Activated T-helper 17 cell treated with anti-CD3 and anti-CD28 coated beads, Interleukin-2, amount 50 U/mL, for 72 hours (primary cell): ENCODE measurements around the gene GRM2. TPM values are rescaled to one million over a fixed set of nuclear protein-coding genes. Genes with fewer than 3 reads are reported as not detected.
"Not testable (repeated sequence)": the region's sequence is repeated elsewhere in the genome, so short reads cannot be mapped to it uniquely, and the experiment has no call there.

Experiments used
- ATAC-seq: fragments of 150-1000 bp; cut with Tn5 transposase; replicated peaks from 2 replicates; pipeline ENCODE4 v1.10.0; 2021; ENCODE audit warnings: mild to moderate bottlenecking, moderate library complexity
- H3K27ac Mint-ChIP-seq: one replicate; pipeline ENCODE4 v1.8.0; 2022; ENCODE audit warnings: mixed read lengths
- H3K27me3 Mint-ChIP-seq: one replicate; pipeline ENCODE4 v1.8.0; 2022; ENCODE audit warnings: mixed read lengths
- H3K36me3 Mint-ChIP-seq: one replicate; pipeline ENCODE4 v1.8.0; 2022; ENCODE audit warnings: low read depth, mild to moderate bottlenecking, mixed read lengths
- H3K4me1 Mint-ChIP-seq: one replicate; pipeline ENCODE4 v1.8.0; 2022; ENCODE audit warnings: mixed read lengths
- H3K4me3 Mint-ChIP-seq: one replicate; pipeline ENCODE4 v1.8.0; 2022; ENCODE audit warnings: mild to moderate bottlenecking, mixed read lengths
- H3K9me3 Mint-ChIP-seq: one replicate; pipeline ENCODE4 v1.8.0; 2022; ENCODE audit warnings: mixed read lengths
- total RNA-seq, 2 donors: library from RNA; stranded (reverse); gene quantifications; one replicate each; pipeline ENCODE4 v1.2.3, GENCODE V29; 2022

GRM2 gene
- total RNA-seq, 2 donors from 2014 or later = 0.45 to 0.73 TPM

DNA sequence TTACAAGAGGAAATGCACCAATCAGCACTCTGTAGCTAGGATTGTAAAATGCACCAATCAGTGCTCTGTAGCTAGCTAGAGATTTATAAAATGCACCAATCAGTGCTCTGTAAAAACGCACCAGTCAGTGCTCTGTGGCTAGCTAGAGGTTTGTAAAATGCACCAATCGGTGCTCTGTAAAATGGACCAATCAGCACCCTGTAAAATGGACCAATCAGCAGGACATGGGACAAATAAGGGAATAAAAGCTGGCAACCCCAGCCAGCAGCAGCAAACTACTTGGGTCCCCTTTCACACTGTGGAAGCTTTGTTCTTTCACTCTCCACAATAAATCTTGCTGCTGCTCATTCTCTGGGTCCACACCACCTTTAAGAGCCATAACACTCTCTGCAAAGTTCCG is 35.5 kb downstream of the GRM2 start:
- not testable (repeated sequence) for H3K36me3 Mint-ChIP-seq, H3K4me1 Mint-ChIP-seq, ATAC-seq, H3K9me3 Mint-ChIP-seq, H3K27ac Mint-ChIP-seq, H3K4me3 Mint-ChIP-seq
- H3K27me3 Mint-ChIP-seq = peaks cover 19% of the 10 kb centered on the region

DNA sequence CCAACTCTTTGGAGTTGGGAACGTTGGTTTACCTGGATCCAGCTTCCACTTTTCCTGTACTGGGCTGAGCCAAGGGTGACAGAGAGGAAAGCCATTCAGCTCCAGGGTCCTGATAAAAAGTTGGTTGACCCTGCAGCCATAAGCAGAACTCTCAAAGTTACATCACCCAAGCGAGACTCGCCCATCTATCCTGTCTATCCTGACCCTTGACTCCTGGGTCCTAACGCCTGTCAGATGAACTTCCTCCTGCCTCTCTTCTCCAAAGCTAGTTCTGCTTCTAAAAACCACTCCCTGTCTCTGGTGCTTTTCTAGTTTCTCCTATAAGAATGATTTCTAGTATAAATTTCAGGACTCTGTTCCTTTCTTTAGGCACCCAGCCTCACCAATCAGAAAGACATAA is 36.1 kb downstream of the GRM2 start:
- H3K4me1 Mint-ChIP-seq, H3K9me3 Mint-ChIP-seq, H3K27ac Mint-ChIP-seq, H3K36me3 Mint-ChIP-seq, ATAC-seq, H3K4me3 Mint-ChIP-seq: not testable (repeated sequence)
- peaks cover 13% of the 10 kb centered on the region for H3K27me3 Mint-ChIP-seq

DNA sequence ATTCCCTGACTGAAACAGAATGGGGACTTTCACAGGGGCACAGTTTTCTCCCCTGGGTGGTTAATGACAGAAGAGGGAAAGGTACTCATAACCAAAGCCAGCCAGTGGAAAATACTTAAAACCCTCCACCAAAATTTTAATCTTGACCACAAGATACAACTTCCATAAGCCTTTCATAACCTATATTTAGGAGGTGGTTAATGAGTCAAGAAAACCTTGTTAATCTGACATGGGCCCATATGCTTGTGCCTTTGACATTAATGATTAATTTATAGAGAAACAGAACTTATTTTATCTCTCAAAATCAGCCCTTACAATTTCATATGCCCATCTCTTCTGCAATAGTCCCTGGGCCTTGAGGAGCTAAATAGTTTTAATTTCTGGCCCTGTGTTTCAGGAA is 41.0 kb downstream of the GRM2 start:
- H3K9me3 Mint-ChIP-seq = no peaks in the 10 kb centered on the region
- no peak overlapping the region for H3K27ac Mint-ChIP-seq
- ATAC-seq = peak; percentile 76

DNA sequence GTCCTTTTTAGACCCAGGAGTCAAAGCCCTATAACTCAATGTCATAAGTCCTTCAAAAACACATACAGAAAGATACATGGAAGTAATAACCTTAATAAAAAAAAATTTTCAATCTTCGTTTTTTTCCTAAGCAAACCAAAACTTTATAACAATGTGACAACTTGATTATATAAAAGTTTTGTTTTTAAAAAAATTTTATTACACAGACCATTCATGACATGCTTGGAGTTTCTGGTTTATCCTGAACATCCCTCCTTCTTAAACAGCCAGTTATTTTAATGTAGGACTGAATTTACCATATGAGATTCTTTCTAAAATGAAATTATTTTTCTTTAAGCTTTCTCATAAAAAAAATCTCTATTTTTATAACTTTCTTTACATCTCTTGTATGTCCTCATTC is 41.5 kb downstream of the GRM2 start:
- no peak for ATAC-seq
- H3K36me3 Mint-ChIP-seq = no peaks in the 10 kb centered on the region
- no peak overlapping the region for H3K27ac Mint-ChIP-seq
- no peaks in the 10 kb centered on the region for H3K9me3 Mint-ChIP-seq
- H3K4me3 Mint-ChIP-seq = no peak overlapping the region
- H3K4me1 Mint-ChIP-seq = peaks cover 9% of the 10 kb centered on the region
- no peaks in the 10 kb centered on the region for H3K27me3 Mint-ChIP-seq

More for the DNA sequence above, 41.0 kb downstream of the GRM2 start:
- Mint-ChIP-seq H3K36me3 (no peaks in the 10 kb centered on the region), H3K27me3 (no peaks in the 10 kb centered on the region), H3K4me1 (peaks cover 9% of the 10 kb centered on the region), H3K4me3 (no peak overlapping the region)

DNA sequence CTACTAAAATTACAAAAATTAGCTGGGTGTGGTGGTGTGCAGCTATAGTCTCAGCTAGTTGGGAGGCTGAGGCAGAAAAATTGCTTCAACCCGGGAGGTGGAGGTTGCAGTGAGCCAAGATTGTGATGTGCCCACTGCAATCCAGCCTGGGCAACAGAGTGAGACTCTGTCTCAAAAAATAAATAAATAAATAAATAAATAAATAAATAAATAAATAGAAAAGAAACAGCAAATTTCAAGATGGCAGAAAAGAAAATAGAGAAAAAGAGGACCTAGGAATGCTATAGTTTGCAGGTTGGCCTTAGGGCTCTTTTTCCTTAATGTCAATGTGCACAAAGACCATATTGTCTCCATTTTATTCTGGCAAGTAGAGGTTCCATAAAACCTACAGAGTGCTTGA is 44.0 kb downstream of the GRM2 start:
- H3K27ac Mint-ChIP-seq = no peak overlapping the region
- no peaks in the 10 kb centered on the region for H3K36me3 Mint-ChIP-seq
- no peaks in the 10 kb centered on the region for H3K27me3 Mint-ChIP-seq
- no peak overlapping the region for H3K4me3 Mint-ChIP-seq
- peaks cover 14% of the 10 kb centered on the region for H3K9me3 Mint-ChIP-seq
- peaks cover 9% of the 10 kb centered on the region for H3K4me1 Mint-ChIP-seq
- no peak for ATAC-seq

DNA sequence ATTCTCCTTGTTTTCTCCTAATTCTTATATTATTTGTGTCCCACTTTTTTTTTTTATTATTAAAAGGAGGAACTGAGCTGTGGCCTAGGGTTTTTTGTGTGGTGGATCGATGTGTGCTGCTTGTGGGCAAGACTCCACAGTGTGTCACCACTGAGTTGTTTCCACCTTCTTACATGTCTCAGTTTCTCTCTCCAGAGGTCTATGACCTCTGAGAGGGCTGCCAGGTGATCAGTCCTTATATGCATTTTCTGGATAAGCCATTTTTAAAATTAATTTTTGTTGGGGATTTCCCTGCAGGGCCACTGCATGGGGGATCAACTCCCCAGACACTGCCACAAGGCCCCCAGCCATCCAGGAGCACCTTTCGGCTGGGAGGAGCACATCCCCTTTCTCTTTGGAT is 44.4 kb downstream of the GRM2 start:
- no peaks in the 10 kb centered on the region for H3K36me3 Mint-ChIP-seq
- H3K27ac Mint-ChIP-seq = no peak overlapping the region
- peak; percentile 74 for ATAC-seq
- no peaks in the 10 kb centered on the region for H3K27me3 Mint-ChIP-seq
- H3K4me1 Mint-ChIP-seq = peaks cover 9% of the 10 kb centered on the region
- peaks cover 18% of the 10 kb centered on the region for H3K9me3 Mint-ChIP-seq
- no peak overlapping the region for H3K4me3 Mint-ChIP-seq

DNA sequence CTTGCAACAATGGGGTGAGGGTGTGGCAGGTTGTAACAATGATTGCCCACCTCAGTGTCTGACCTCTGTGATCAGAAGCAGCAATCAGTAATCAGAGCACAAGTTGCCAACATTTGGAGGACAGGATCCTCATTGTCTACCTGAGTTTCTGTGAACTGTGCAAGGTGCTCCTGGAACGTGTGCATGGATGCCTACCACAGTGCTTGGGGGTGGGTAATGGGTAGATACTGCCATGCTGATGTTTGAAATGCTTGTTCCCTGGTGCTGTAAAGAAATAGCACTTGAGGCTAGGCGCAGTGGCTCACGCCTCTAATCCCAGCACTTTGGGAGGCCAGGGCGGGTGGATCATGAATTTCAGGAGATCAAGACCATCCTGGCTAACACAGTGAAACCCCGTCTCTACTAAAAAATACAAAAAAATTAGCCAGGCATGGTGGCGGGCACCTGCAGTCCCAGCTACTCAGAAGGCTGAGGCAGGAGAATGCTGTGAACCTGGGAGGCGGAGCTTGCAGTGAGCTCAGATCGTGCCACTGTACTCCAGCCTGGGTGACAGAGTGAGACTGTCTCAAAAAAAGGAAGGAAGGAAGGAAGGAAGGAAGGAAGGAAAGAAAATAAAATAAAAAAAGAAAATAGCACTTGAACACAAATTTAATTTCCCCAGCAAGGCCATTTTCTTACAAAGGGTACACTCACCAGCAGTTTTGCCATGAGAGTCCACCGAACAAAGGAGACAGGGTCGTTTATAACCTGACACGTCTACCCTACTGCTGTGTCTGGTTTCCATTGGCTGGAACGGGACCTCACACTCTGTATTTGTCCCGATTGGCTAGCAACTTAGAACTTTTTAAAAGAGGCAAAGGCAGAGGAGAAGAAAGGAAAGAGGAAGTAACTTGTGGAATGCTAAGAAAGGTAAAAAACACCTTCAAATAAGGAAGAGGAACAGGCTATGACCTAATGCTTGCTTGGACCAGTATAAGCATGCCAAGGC is 47.2 kb downstream of the GRM2 start:
- not testable (repeated sequence) for H3K4me1 Mint-ChIP-seq, H3K27me3 Mint-ChIP-seq, H3K36me3 Mint-ChIP-seq, ATAC-seq, H3K27ac Mint-ChIP-seq, H3K4me3 Mint-ChIP-seq
- H3K9me3 Mint-ChIP-seq = peaks cover 23% of the 10 kb centered on the region

DNA sequence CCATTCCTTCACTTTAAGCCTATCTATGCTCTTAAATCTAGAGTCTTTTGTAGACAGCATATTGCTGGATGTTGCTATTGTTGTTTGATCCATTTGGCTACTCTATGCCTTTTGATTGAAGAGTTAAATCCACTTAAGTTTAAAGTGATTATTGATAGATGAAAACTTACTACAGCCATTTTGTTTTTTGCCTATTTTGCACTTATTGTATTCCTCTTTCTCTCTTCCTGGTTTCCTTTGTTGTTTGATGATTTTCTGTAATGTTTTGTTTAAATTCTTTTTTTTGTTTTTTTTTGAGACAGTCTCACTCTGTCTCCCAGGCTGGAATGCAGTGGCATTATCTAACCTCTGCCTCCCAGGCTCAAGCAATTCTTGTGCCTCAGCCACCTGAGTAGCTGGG is 52.3 kb downstream of the GRM2 start:
- peaks cover 3% of the 10 kb centered on the region for H3K27me3 Mint-ChIP-seq
- no peaks in the 10 kb centered on the region for H3K36me3 Mint-ChIP-seq
- H3K9me3 Mint-ChIP-seq = peaks cover 30% of the 10 kb centered on the region
- no peak overlapping the region for H3K27ac Mint-ChIP-seq
- no peak for ATAC-seq
- no peak overlapping the region for H3K4me3 Mint-ChIP-seq
- H3K4me1 Mint-ChIP-seq = no peaks in the 10 kb centered on the region

Other genes with a start within 250 kb of the GRM2 start
- 10 to 100 TPM; 29.3 to 39.2 TPM for gene DCAF1, start 207.1 kb upstream of the GRM2 start, total RNA-seq
- gene RAD54L2, start 168.3 kb upstream of the GRM2 start, total RNA-seq = 10 to 100 TPM; 15.3 to 26.8 TPM
- gene TEX264, start 35.8 kb upstream of the GRM2 start, total RNA-seq = 10 to 100 TPM; 43.4 to 55.3 TPM
- not detected for gene IQCF6, start 72.2 kb downstream of the GRM2 start, total RNA-seq
- not detected for gene IQCF2, start 154.5 kb downstream of the GRM2 start, total RNA-seq
- gene IQCF5, start 168.5 kb downstream of the GRM2 start, total RNA-seq = not detected
- under 1 TPM in 1 of 2 donors, not detected in 1; 0.66 TPM for gene IQCF1, start 196.3 kb downstream of the GRM2 start, total RNA-seq
- 10 to 100 TPM; 21.5 to 53.0 TPM for gene RRP9, start 234.8 kb downstream of the GRM2 start, total RNA-seq
- 10 to 100 TPM; 10.4 to 13.4 TPM for gene PARP3, start 235.3 kb downstream of the GRM2 start, total RNA-seq
- gene GPR62, start 248.3 kb downstream of the GRM2 start, total RNA-seq = not detected